Naive thymus-derived CD4-positive, alpha-beta T cell (primary cell): Measurements from ENCODE around the gene NKAIN2. TPM values are rescaled to one million over a fixed set of nuclear protein-coding genes. Genes with fewer than 3 reads are reported as not detected.

ENCODE experiments used
- ATAC-seq: fragments of 150-1000 bp; cut with Tn5 transposase; 2 replicates; pipeline ENCODE4 v1.10.0; 2021; ENCODE audit warnings: mild to moderate bottlenecking, moderate library complexity
- CTCF ChIA-PET: fragments of 350-600 bp; sonication (Branson Sonifier 250); formaldehyde crosslinking; loops from one replicate; lab custom pipeline; 2021; ENCODE audit warnings: antibody characterized with exemption; lab: Charles Lee
- POLR2A ChIA-PET: fragments of 350-600 bp; sonication (Branson Sonifier 250); formaldehyde crosslinking; loops from one replicate; lab custom pipeline; 2021; ENCODE audit warnings: antibody characterized with exemption, inconsistent platforms; lab: Charles Lee
- DNase-seq, 9 donors: peaks; one replicate each; pipeline versions ENCODE4 v3.0.0 to v3.0.0-alpha.2; 2020 to 2022; ENCODE audit warnings: mixed read lengths in 1 of 9
- H3K27ac ChIP-seq: one replicate; pipeline ENCODE4 v1.7.0; 2013; ENCODE audit warnings: mild to moderate bottlenecking, low read depth, low read length, moderate library complexity
- H3K27me3 ChIP-seq, 2 donors: one replicate each; pipeline ENCODE4 v1.7.0; 2013; ENCODE audit warnings: low read length in 2 of 2, mild to moderate bottlenecking in 2 of 2, moderate library complexity in 2 of 2; ENCODE audit not compliant: control insufficient read depth in 2 of 2, insufficient read depth in 2 of 2
- H3K36me3 ChIP-seq, 3 experiments: 1 replicate in 2 of 3; 2 replicates in 1 of 3; pipeline ENCODE4 v1.7.0; 2013; ENCODE audit warnings: low read length in 3 of 3, mild to moderate bottlenecking in 3 of 3, moderate library complexity in 1 of 3; ENCODE audit not compliant: insufficient read depth in 3 of 3, control insufficient read depth in 2 of 3
- H3K4me1 ChIP-seq, 2 donors: one replicate each; pipeline ENCODE4 v1.7.0; 2013; ENCODE audit warnings: low read length in 2 of 2, mild to moderate bottlenecking in 2 of 2, moderate library complexity in 1 of 2; ENCODE audit not compliant: control insufficient read depth in 2 of 2, insufficient read depth in 2 of 2
- H3K4me3 ChIP-seq: 2 replicates; pipeline ENCODE4 v1.7.0; 2013; ENCODE audit warnings: mild to moderate bottlenecking, low read length
- H3K9me3 ChIP-seq, 3 experiments: 1 replicate in 2 of 3; 2 replicates in 1 of 3; pipeline ENCODE4 v1.7.0; 2013; ENCODE audit warnings: low read length in 3 of 3; ENCODE audit not compliant: control insufficient read depth in 2 of 3
- H3K27ac Mint-ChIP-seq, 9 donors: one replicate each; pipeline ENCODE4 v1.8.0; 2020 to 2022; ENCODE audit warnings: mixed read lengths in 9 of 9, mild to moderate bottlenecking in 8 of 9, moderate library complexity in 5 of 9, inconsistent platforms in 2 of 9
- H3K27me3 Mint-ChIP-seq, 5 donors: one replicate each; pipeline ENCODE4 v1.8.0; 2021 to 2022; ENCODE audit warnings: mixed read lengths in 5 of 5, mild to moderate bottlenecking in 1 of 5
- H3K36me3 Mint-ChIP-seq, 5 donors: one replicate each; pipeline ENCODE4 v1.8.0; 2020 to 2022; ENCODE audit warnings: mixed read lengths in 5 of 5, mild to moderate bottlenecking in 3 of 5, inconsistent platforms in 1 of 5
- H3K4me1 Mint-ChIP-seq, 7 donors: one replicate each; pipeline ENCODE4 v1.8.0; 2020 to 2022; ENCODE audit warnings: mixed read lengths in 7 of 7, mild to moderate bottlenecking in 3 of 7, inconsistent platforms in 1 of 7
- H3K4me3 Mint-ChIP-seq, 10 donors: one replicate each; pipeline ENCODE4 v1.8.0; 2020 to 2022; ENCODE audit warnings: mild to moderate bottlenecking in 10 of 10, mixed read lengths in 10 of 10, moderate library complexity in 6 of 10, inconsistent platforms in 2 of 10
- H3K9me3 Mint-ChIP-seq, 11 donors: one replicate each; pipeline ENCODE4 v1.8.0; 2020 to 2022; ENCODE audit warnings: mixed read lengths in 11 of 11, mild to moderate bottlenecking in 4 of 11, inconsistent platforms in 1 of 11, moderate library complexity in 1 of 11
- intact Hi-C, 2 donors: fragments of 100-400 bp; cut with micrococcal nuclease; formaldehyde crosslinking; loops; one replicate each; pipeline ENCODE4 v1.15.1; 2023
- polyA plus RNA-seq, 2 donors: library from polyadenylated mRNA; unstranded; fragments of 300-500 nt; fragmentation: Illumina TruSeq; gene quantifications; one replicate each; pipeline ENCODE4 v1.2.3, GENCODE V29; 2021
- total RNA-seq, 6 experiments: library from RNA in 5 of 6; stranded (reverse) in 5 of 6; gene quantifications; 1 replicate in 5 of 6; 2 replicates in 1 of 6; pipeline ENCODE4 v1.2.3 and lab custom pipeline; 2021 to 2026

NKAIN2 gene
- total and polyA plus RNA-seq, 7 experiments from 2014 or later, result 0.21 to 2.9 TPM; not detected in 5

DNA sequence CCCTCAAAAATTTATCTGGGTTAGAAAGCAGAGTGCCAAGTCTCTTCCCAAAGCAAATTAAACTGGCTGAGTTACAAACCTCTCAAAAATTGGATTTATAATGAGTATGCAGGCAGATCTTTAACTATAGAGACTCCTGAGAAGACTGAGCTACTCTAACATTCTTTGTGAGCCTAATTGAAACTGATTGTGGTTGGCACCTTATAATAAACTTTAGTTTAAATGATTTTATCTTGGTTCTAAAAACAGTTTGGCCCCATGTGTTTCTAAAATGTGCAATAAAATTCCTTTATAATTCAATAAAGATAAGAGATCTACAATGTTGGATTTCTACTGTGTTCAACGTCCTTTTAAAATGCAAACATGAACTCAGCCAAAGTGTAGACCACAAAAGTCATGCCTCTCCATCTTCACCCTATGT, 678.4 kb downstream of the NKAIN2 start:
- Mint-ChIP-seq H3K27me3 (no peaks in the 10 kb centered on the region), H3K4me3 (no peak overlapping the region), H3K36me3 (no peaks in the 10 kb centered on the region), H3K4me1 (no peaks in the 10 kb centered on the region), H3K27ac (no peak overlapping the region), H3K9me3 (peaks cover 0 to 5% (median 0%) of the 10 kb centered on the region in 11 donors)
- intact Hi-C loops, result no loop called here
- no peaks in the 10 kb centered on the region for H3K9me3 ChIP-seq
- no peak overlapping the region for H3K27ac ChIP-seq
- DNase-seq, result no peak
- H3K4me3 ChIP-seq, result no peak overlapping the region
- no peak for ATAC-seq
- H3K4me1 ChIP-seq, result no peaks in the 10 kb centered on the region
- POLR2A ChIA-PET, result no interaction called here
- no peaks in the 10 kb centered on the region for H3K27me3 ChIP-seq
- no peaks in the 10 kb centered on the region for H3K36me3 ChIP-seq
- CTCF ChIA-PET, result no interaction called here

GRCh38 chr6:124487623-124488431, 684.2 kb downstream of the NKAIN2 start:
- Mint-ChIP-seq H3K27me3 (no peaks in the 10 kb centered on the region), H3K9me3 (peaks cover 0 to 5% (median 0%) of the 10 kb centered on the region in 11 donors), H3K4me1 (no peaks in the 10 kb centered on the region), H3K27ac (no peak overlapping the region), H3K36me3 (no peaks in the 10 kb centered on the region), H3K4me3 (no peak overlapping the region)
- intact Hi-C loops, result no loop called here
- DNase-seq (no peak), ATAC-seq (no peak)
- Histone ChIP-seq H3K4me3 (no peak overlapping the region), H3K36me3 (no peaks in the 10 kb centered on the region), H3K4me1 (no peaks in the 10 kb centered on the region), H3K27me3 (no peaks in the 10 kb centered on the region), H3K9me3 (no peaks in the 10 kb centered on the region), H3K27ac (no peak overlapping the region)
- ChIA-PET CTCF (no interaction called here), POLR2A (no interaction called here)

DNA sequence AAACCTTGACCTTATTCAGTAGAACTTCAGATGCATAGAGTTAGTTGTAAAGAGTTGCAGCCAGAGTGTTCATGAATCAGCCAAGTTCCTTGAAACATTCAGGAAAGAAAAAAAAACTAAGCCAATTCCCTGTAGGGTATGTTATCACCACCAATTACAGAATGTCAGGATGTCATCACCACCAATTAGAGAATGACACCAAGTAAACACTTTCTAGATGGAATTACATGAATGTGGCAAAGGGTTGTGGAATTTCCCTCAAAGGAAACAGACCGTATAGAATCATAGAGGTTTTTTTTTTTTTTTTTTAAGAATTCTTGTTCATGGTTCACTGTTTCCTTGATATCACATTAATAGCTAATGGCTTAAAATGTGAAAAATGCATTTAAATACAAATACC, 686.5 kb downstream of the NKAIN2 start:
- ATAC-seq (no peak), DNase-seq (no peak)
- H3K27me3 Mint-ChIP-seq, result no peaks in the 10 kb centered on the region
- Histone ChIP-seq H3K27ac (no peak overlapping the region), H3K4me1 (no peaks in the 10 kb centered on the region), H3K36me3 (no peaks in the 10 kb centered on the region), H3K27me3 (no peaks in the 10 kb centered on the region), H3K4me3 (no peak overlapping the region), H3K9me3 (no peaks in the 10 kb centered on the region)
- no peaks in the 10 kb centered on the region for H3K4me1 Mint-ChIP-seq
- H3K36me3 Mint-ChIP-seq, result no peaks in the 10 kb centered on the region
- no peak overlapping the region for H3K27ac Mint-ChIP-seq
- intact Hi-C loops, result no loop called here
- ChIA-PET POLR2A (no interaction called here), CTCF (no interaction called here)
- H3K9me3 Mint-ChIP-seq, result peaks cover 0 to 5% (median 0%) of the 10 kb centered on the region in 11 donors
- no peak overlapping the region for H3K4me3 Mint-ChIP-seq

- Histone ChIP-seq H3K36me3 (no peaks in the 10 kb centered on the region), H3K9me3 (no peaks in the 10 kb centered on the region), H3K27ac (no peak overlapping the region), H3K27me3 (no peaks in the 10 kb centered on the region), H3K4me1 (no peaks in the 10 kb centered on the region), H3K4me3 (no peak overlapping the region)
- Mint-ChIP-seq H3K27ac (no peak overlapping the region), H3K4me3 (no peak overlapping the region), H3K36me3 (no peaks in the 10 kb centered on the region), H3K27me3 (no peaks in the 10 kb centered on the region), H3K9me3 (peaks cover 0 to 5% (median 0%) of the 10 kb centered on the region in 11 donors), H3K4me1 (no peaks in the 10 kb centered on the region)
- ChIA-PET CTCF (no interaction called here), POLR2A (no interaction called here)
- DNase-seq (no peak), ATAC-seq (no peak)
- intact Hi-C loops, result no loop called here
Measured at GRCh38 chr6:124493259-124493658, 689.6 kb downstream of the NKAIN2 start.

DNA sequence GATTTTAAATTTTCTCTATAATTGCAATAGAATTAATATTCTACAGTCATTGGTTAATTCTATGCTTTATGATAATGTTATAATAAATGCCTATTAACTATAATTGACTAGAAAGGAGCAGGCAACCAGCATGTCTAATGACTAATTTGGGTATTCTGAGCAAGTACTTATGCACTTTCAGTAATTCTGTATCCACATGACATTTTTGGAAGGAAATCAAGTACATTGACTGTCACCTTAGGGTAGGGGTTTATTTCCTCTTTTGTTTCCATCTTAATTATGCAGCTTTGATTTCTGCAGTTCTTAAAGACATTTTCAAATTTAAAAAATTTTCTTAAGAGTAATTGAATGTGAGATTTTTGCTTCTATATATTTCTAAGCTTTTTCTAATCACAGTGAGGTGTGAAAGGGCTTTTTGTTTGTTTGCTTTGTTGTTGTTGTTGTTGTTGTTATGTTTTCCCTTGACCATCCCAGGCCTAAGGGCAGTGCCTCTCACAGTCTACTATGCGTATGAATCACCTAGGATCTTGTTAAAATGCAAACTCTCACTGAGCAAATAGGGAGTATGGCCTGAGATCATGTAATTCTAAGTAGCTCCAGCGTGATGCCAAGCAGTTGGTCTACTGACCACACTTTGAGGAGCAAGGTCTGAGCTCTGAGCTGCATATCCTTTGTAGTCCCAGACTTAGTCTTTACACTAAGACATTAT, 691.4 kb downstream of the NKAIN2 start:
- no peaks in the 10 kb centered on the region for H3K36me3 Mint-ChIP-seq
- H3K4me3 ChIP-seq, result no peak overlapping the region
- DNase-seq (no peak), ATAC-seq (no peak)
- intact Hi-C loops, result no loop called here
- peaks cover 0 to 5% (median 0%) of the 10 kb centered on the region in 11 donors for H3K9me3 Mint-ChIP-seq
- H3K27ac Mint-ChIP-seq, result no peak overlapping the region
- no peak overlapping the region for H3K4me3 Mint-ChIP-seq
- H3K27me3 ChIP-seq, result no peaks in the 10 kb centered on the region
- no peaks in the 10 kb centered on the region for H3K27me3 Mint-ChIP-seq
- no peaks in the 10 kb centered on the region for H3K9me3 ChIP-seq
- H3K36me3 ChIP-seq, result no peaks in the 10 kb centered on the region
- no peaks in the 10 kb centered on the region for H3K4me1 Mint-ChIP-seq
- POLR2A ChIA-PET, result no interaction called here
- no peaks in the 10 kb centered on the region for H3K4me1 ChIP-seq
- H3K27ac ChIP-seq, result no peak overlapping the region
- CTCF ChIA-PET, result no interaction called here

- intact Hi-C loops, result no loop called here
- Histone ChIP-seq H3K4me3 (no peak overlapping the region), H3K36me3 (no peaks in the 10 kb centered on the region), H3K27me3 (no peaks in the 10 kb centered on the region), H3K4me1 (no peaks in the 10 kb centered on the region), H3K27ac (no peak overlapping the region), H3K9me3 (no peaks in the 10 kb centered on the region)
- no peak for DNase-seq
- ChIA-PET POLR2A (no interaction called here), CTCF (no interaction called here)
- ATAC-seq, result no peak
- Mint-ChIP-seq H3K36me3 (no peaks in the 10 kb centered on the region), H3K27me3 (no peaks in the 10 kb centered on the region), H3K4me1 (no peaks in the 10 kb centered on the region), H3K4me3 (no peak overlapping the region), H3K27ac (no peak overlapping the region), H3K9me3 (peaks cover 0 to 5% (median 0%) of the 10 kb centered on the region in 11 donors)
Measured at GRCh38 chr6:124495665-124496190, 692.1 kb downstream of the NKAIN2 start.
